ENCODE results near the gene HADHB. TPM values are rescaled to one million over a fixed set of nuclear protein-coding genes. Genes with fewer than 3 reads are reported as not detected.

The HADHB gene
- total RNA-seq, 1 experiment from 2014 or later: 41.3 TPM

DNA sequence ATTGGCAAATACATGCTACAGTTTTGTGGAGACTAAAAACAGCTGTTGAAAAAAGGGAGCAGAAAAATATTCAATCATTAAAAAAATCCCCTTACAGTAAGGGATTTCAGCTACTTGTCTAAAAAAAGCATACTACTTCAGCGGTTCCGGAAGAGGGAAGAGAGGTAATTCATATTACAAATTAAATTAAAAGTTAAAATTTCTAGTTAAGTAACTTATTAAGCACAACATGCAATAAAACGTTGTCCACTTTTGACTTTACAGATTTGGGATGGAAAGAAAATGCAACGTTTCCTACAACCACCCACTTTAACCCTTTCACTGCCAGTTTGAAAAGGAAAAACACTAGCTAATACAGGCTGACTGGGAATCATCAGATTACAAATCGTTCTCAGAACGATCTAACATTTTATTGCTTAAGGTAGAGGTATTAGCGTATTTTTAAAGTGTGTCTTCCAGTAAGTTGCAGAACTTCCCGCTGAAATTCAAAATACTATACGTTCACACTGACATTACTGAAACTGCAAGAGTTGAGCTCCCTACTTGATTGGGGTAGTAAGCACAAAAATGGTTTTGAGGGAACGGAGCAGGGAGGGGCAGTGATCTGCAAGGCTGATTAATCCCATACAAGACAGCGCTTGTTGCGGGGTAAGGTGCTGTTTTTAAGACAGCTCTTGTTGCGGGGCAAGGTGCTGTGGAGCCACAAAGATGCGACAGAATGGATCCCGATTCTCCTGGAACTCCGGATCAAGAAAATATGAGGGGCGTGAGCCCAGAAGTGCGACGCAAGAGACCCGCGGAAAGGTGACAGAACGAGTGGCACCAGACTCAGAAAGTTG lies 1.1 kb upstream of the HADHB start:
- Histone ChIP-seq H3K79me2 (ENCODE audit: insufficient read depth, low read length) (peaks cover 15% of the 10 kb centered on the region; the same call in 1 of the 2 replicates), H2BK15ac (ENCODE audit: low read depth, low read length) (no peak overlapping the region), H4K20me1 (ENCODE audit: control insufficient read depth, insufficient read depth, insufficient read length) (peaks cover 2% of the 10 kb centered on the region), H3K56ac (ENCODE audit: insufficient read length, low read depth, low read length) (no peak overlapping the region), H2BK120ac (ENCODE audit: low read depth, low read length, poor library complexity, severe bottlenecking) (no peak overlapping the region), H3K23ac (ENCODE audit: insufficient read length, low read depth, low read length) (no peak overlapping the region), H3K18ac (ENCODE audit: insufficient read length, low read depth, low read length) (no peak overlapping the region), H3T11ph (ENCODE audit: low read length) (no peak overlapping the region), H3K4ac (ENCODE audit: low read depth, low read length) (no peak overlapping the region), H4K91ac (ENCODE audit: insufficient read length, low read depth, low read length) (no peak overlapping the region), H2BK20ac (ENCODE audit: low read depth, low read length, poor library complexity, severe bottlenecking) (no peak overlapping the region), H4K8ac (replicated peaks; ENCODE audit: insufficient read length, low read depth, low read length) (no peak overlapping the region), H2AFZ (ENCODE audit: low read length) (no peak overlapping the region), H4K5ac (ENCODE audit: insufficient read length, low read depth, low read length) (no peak overlapping the region), H3K4me2 (ENCODE audit: insufficient read depth, insufficient read length, low read length) (peak overlapping the region; percentile 87), H2BK5ac (ENCODE audit: insufficient read length, low read length) (no peak overlapping the region), H3K9me3 (ENCODE audit: control insufficient read depth, low read depth, low read length) (no peaks in the 10 kb centered on the region), H3K27ac (ENCODE audit: insufficient read length, low read depth, low read length) (no peak overlapping the region), H2BK12ac (ENCODE audit: insufficient read length, low read depth, low read length) (no peak overlapping the region), H3K4me1 (ENCODE audit: insufficient read depth, low read length) (no peaks in the 10 kb centered on the region), H2AK5ac (ENCODE audit: insufficient read length, low read length) (no peak overlapping the region), H3K27me3 (ENCODE audit: insufficient read depth, low read length) (no peaks in the 10 kb centered on the region), H3K79me1 (ENCODE audit: insufficient read depth, low read depth, low read length, poor library complexity, severe bottlenecking) (no peaks in the 10 kb centered on the region), H3K14ac (ENCODE audit: insufficient read depth, low read length) (no peak overlapping the region), H3K9ac (ENCODE audit: extremely low read depth, insufficient read length, low read length) (peak overlapping the region; percentile 75), H3K23me2 (ENCODE audit: insufficient read length, low read depth, low read length, poor library complexity, severe bottlenecking) (peaks cover 18% of the 10 kb centered on the region)
- Mint-ChIP-seq H3K27ac (peak overlapping the region; percentile 94 to 99 (median 96)), H3K27me3 (ENCODE audit: low read depth) (no peaks in the 10 kb centered on the region), H3K4me3 (peak overlapping the region; percentile 96 to 98), H3K36me3 (ENCODE audit: insufficient read depth in 1 of 3, low read depth in 3 of 3) (peaks cover 0 to under 1% (median 0%) of the 10 kb centered on the region in 3 experiments; a peak in 3 of 7 replicates), H3K9me3 (no peaks in the 10 kb centered on the region), H3K4me1 (peaks cover 29 to 34% of the 10 kb centered on the region in 2 experiments)
- TF ChIP-seq, protein P1, sequence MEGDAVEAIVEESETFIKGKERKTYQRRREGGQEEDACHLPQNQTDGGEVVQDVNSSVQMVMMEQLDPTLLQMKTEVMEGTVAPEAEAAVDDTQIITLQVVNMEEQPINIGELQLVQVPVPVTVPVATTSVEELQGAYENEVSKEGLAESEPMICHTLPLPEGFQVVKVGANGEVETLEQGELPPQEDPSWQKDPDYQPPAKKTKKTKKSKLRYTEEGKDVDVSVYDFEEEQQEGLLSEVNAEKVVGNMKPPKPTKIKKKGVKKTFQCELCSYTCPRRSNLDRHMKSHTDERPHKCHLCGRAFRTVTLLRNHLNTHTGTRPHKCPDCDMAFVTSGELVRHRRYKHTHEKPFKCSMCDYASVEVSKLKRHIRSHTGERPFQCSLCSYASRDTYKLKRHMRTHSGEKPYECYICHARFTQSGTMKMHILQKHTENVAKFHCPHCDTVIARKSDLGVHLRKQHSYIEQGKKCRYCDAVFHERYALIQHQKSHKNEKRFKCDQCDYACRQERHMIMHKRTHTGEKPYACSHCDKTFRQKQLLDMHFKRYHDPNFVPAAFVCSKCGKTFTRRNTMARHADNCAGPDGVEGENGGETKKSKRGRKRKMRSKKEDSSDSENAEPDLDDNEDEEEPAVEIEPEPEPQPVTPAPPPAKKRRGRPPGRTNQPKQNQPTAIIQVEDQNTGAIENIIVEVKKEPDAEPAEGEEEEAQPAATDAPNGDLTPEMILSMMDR (conservative IDR thresholded peaks at IDR 0.05): no peak
- no CpG with 5 or more reads among the region's 22 CpGs for WGBS (ENCODE audit: extremely low coverage, insufficient read length, low lambda C conversion rate)
- peak; percentile 33 for DNase-seq

Measured in H9 (cell line).